DND-41 (cell line): ENCODE data around the gene ZNF577.

ENCODE experiments used
- ATAC-seq: fragments of 200-7000 bp; cut with Tn5 transposase; 3 replicates; pipeline ENCODE4 v1.9.1; 2021; ENCODE audit warnings: low read depth; ENCODE audit not compliant: insufficient read depth
- DNase-seq: peaks from one replicate; pipeline ENCODE4 v3.0.0-alpha.2; 2020
- H2AFZ ChIP-seq: 2 replicates; pipeline ENCODE4 v1.6.0; 2012; ENCODE audit warnings: low read depth, low read length
- H3K27ac ChIP-seq: 2 replicates; pipeline ENCODE4 v1.5.1; 2012; ENCODE audit warnings: low read length, inconsistent platforms
- H3K27me3 ChIP-seq: fragments of 200-600 bp; sonication (generic); 2 replicates; pipeline ENCODE4 v1.6.0; 2012; ENCODE audit warnings: low read length, mild to moderate bottlenecking, inconsistent platforms; ENCODE audit not compliant: insufficient read depth, poor library complexity
- H3K36me3 ChIP-seq: 2 replicates; pipeline ENCODE4 v1.5.1; 2012; ENCODE audit warnings: low read length, inconsistent platforms; ENCODE audit not compliant: insufficient read depth
- H3K4me1 ChIP-seq: 2 replicates; pipeline ENCODE4 v1.5.1; 2012; ENCODE audit warnings: mild to moderate bottlenecking, low read length; ENCODE audit not compliant: insufficient read depth
- H3K4me2 ChIP-seq: 2 replicates; pipeline ENCODE4 v1.6.0; 2012; ENCODE audit warnings: mild to moderate bottlenecking, moderate library complexity, low read length, inconsistent platforms; ENCODE audit not compliant: insufficient read depth
- H3K4me3 ChIP-seq, 2 experiments: fragments of 200-600 bp in 1 of 2; shearing (Covaris generic) in 1 of 2; 2 replicates each; pipeline ENCODE4 v1.5.1; 2012 to 2016; ENCODE audit warnings: inconsistent platforms in 2 of 2, low read length in 2 of 2, mild to moderate bottlenecking in 2 of 2, low read depth in 1 of 2, moderate library complexity in 1 of 2
- H3K79me2 ChIP-seq: 2 replicates; pipeline ENCODE4 v1.6.0; 2012; ENCODE audit warnings: low read length, inconsistent platforms; ENCODE audit not compliant: insufficient read depth
- H3K9ac ChIP-seq: 2 replicates; pipeline ENCODE4 v1.6.0; 2012; ENCODE audit warnings: low read depth, mild to moderate bottlenecking, inconsistent platforms, low read length, moderate library complexity
- H3K9me3 ChIP-seq: 2 replicates; pipeline ENCODE4 v1.5.1; 2012; ENCODE audit warnings: low read length, moderate library complexity, mild to moderate bottlenecking, inconsistent platforms; ENCODE audit not compliant: insufficient read depth, severe bottlenecking
- H4K20me1 ChIP-seq: 2 replicates; pipeline ENCODE4 v1.6.0; 2012; ENCODE audit warnings: low read length; ENCODE audit not compliant: insufficient read depth
- CTCF ChIP-seq: IDR thresholded peaks from 2 replicates; pipeline ENCODE4 v1.5.1; 2012; ENCODE audit warnings: borderline replicate concordance, low read length, moderate library complexity, mild to moderate bottlenecking; ENCODE audit not compliant: poor library complexity, severe bottlenecking; ENCODE audit errors: extremely low read depth
- EZH2 ChIP-seq: IDR thresholded peaks from 3 replicates; pipeline ENCODE4 v1.6.1; 2012; ENCODE audit warnings: borderline replicate concordance, low read depth, mild to moderate bottlenecking, moderate library complexity, low read length, inconsistent platforms; ENCODE audit not compliant: severe bottlenecking

ZNF577 gene

GRCh38 chr19:51830274-51830673 is 57.5 kb downstream of the ZNF577 start:
- H3K27me3 ChIP-seq, result no peaks in the 10 kb centered on the region
- no peaks in the 10 kb centered on the region for H3K79me2 ChIP-seq
- DNase-seq, result no peak
- H4K20me1 ChIP-seq, result no peaks in the 10 kb centered on the region
- H3K9me3 ChIP-seq, result peaks cover 36% of the 10 kb centered on the region
- H3K9ac ChIP-seq, result no peak overlapping the region
- H3K4me1 ChIP-seq, result no peaks in the 10 kb centered on the region
- no peak overlapping the region for H3K4me2 ChIP-seq
- no peak overlapping the region for H2AFZ ChIP-seq
- H3K4me3 ChIP-seq, result no peak overlapping the region
- no peaks in the 10 kb centered on the region for H3K36me3 ChIP-seq
- no peak overlapping the region for H3K27ac ChIP-seq
- TF ChIP-seq EZH2 (no peak), CTCF (peak; percentile 32)
- ATAC-seq, result no peak

GRCh38 chr19:51824281-51825005 is 63.3 kb downstream of the ZNF577 start:
- H3K79me2 ChIP-seq, result no peaks in the 10 kb centered on the region
- DNase-seq (no peak), ATAC-seq (no peak)
- H2AFZ ChIP-seq, result no peak overlapping the region
- H3K36me3 ChIP-seq, result no peaks in the 10 kb centered on the region
- TF ChIP-seq EZH2, result no peak
- TF ChIP-seq CTCF, result no peak
- H3K9ac ChIP-seq, result no peak overlapping the region
- H3K4me1 ChIP-seq, result no peaks in the 10 kb centered on the region
- H3K9me3 ChIP-seq, result peaks cover 26% of the 10 kb centered on the region
- H3K4me2 ChIP-seq, result no peak overlapping the region
- no peak overlapping the region for H3K4me3 ChIP-seq
- H3K27ac ChIP-seq, result no peak overlapping the region
- H4K20me1 ChIP-seq, result no peaks in the 10 kb centered on the region
- no peaks in the 10 kb centered on the region for H3K27me3 ChIP-seq

GRCh38 chr19:51822946-51823345 is 64.8 kb downstream of the ZNF577 start:
- ATAC-seq (no peak), DNase-seq (no peak)
- no peak overlapping the region for H3K4me3 ChIP-seq
- no peaks in the 10 kb centered on the region for H3K4me1 ChIP-seq
- no peak overlapping the region for H2AFZ ChIP-seq
- no peak overlapping the region for H3K9ac ChIP-seq
- H3K27ac ChIP-seq, result no peak overlapping the region
- no peak overlapping the region for H3K4me2 ChIP-seq
- no peak for TF ChIP-seq EZH2
- TF ChIP-seq CTCF, result no peak
- H3K79me2 ChIP-seq, result no peaks in the 10 kb centered on the region
- H4K20me1 ChIP-seq, result no peaks in the 10 kb centered on the region
- no peaks in the 10 kb centered on the region for H3K27me3 ChIP-seq
- H3K36me3 ChIP-seq, result no peaks in the 10 kb centered on the region
- H3K9me3 ChIP-seq, result peaks cover 15% of the 10 kb centered on the region
